ENCODE results near the gene SYT12.

SYT12 gene

GRCh38 chr11:67059671-67060070, 36.7 kb downstream of the SYT12 start:
- Histone ChIP-seq H3K4me1 (ENCODE audit: insufficient read depth, low read length, poor library complexity, severe bottlenecking) (no peaks in the 10 kb centered on the region), H3K4me3 (ENCODE audit: low read length, poor library complexity, severe bottlenecking) (no peak overlapping the region), H3K9me3 (ENCODE audit: insufficient read depth, low read depth, low read length) (no peaks in the 10 kb centered on the region), H2AFZ (ENCODE audit: low read length) (no peak overlapping the region), H3K9me2 (replicated peaks; ENCODE audit: low read depth, low read length) (no peaks in the 10 kb centered on the region), H3K4me2 (ENCODE audit: low read depth, low read length, poor library complexity, severe bottlenecking) (no peak overlapping the region), H3K36me3 (ENCODE audit: insufficient read depth, low read length) (no peaks in the 10 kb centered on the region), H3K27me3 (ENCODE audit: insufficient read depth, low read length, poor library complexity, severe bottlenecking) (no peaks in the 10 kb centered on the region), H4K20me1 (ENCODE audit: insufficient read depth, low read length, poor library complexity, severe bottlenecking) (no peaks in the 10 kb centered on the region), H3K9ac (ENCODE audit: low read depth, low read length, poor library complexity, severe bottlenecking) (no peak overlapping the region), H3F3A (ENCODE audit: low read depth) (no peaks in the 10 kb centered on the region), H3K79me2 (ENCODE audit: insufficient read depth, low read length) (no peaks in the 10 kb centered on the region)
- TF ChIP-seq EZH2phosphoT487 (IDR thresholded peaks at IDR 0.05; ENCODE audit: borderline replicate concordance) (no peak), CTCF (conservative IDR thresholded peaks at IDR 0.05; ENCODE audit: low read length) (no peak)

- H2AFZ ChIP-seq (ENCODE audit: low read length) = no peak overlapping the region
- no peaks in the 10 kb centered on the region for H3K79me2 ChIP-seq (ENCODE audit: insufficient read depth, low read length)
- H3F3A ChIP-seq (ENCODE audit: low read depth) = no peaks in the 10 kb centered on the region
- H3K4me3 ChIP-seq (ENCODE audit: low read length, poor library complexity, severe bottlenecking) = no peak overlapping the region
- no peaks in the 10 kb centered on the region for H3K27me3 ChIP-seq (ENCODE audit: insufficient read depth, low read length, poor library complexity, severe bottlenecking)
- H3K36me3 ChIP-seq (ENCODE audit: insufficient read depth, low read length) = no peaks in the 10 kb centered on the region
- no peak overlapping the region for H3K9ac ChIP-seq (ENCODE audit: low read depth, low read length, poor library complexity, severe bottlenecking)
- H3K4me1 ChIP-seq (ENCODE audit: insufficient read depth, low read length, poor library complexity, severe bottlenecking) = no peaks in the 10 kb centered on the region
- H3K9me3 ChIP-seq (ENCODE audit: insufficient read depth, low read depth, low read length) = no peaks in the 10 kb centered on the region
- no peak for TF ChIP-seq EZH2phosphoT487 (IDR thresholded peaks at IDR 0.05; ENCODE audit: borderline replicate concordance)
- no peak for TF ChIP-seq CTCF (conservative IDR thresholded peaks at IDR 0.05; ENCODE audit: low read length)
- no peaks in the 10 kb centered on the region for H3K9me2 ChIP-seq (replicated peaks; ENCODE audit: low read depth, low read length)
- no peaks in the 10 kb centered on the region for H4K20me1 ChIP-seq (ENCODE audit: insufficient read depth, low read length, poor library complexity, severe bottlenecking)
- H3K4me2 ChIP-seq (ENCODE audit: low read depth, low read length, poor library complexity, severe bottlenecking) = no peak overlapping the region
Observed at GRCh38 chr11:67060111-67060522, 37.2 kb downstream of the SYT12 start.

GRCh38 chr11:67062526-67063373, 39.8 kb downstream of the SYT12 start:
- no peaks in the 10 kb centered on the region for H3K27me3 ChIP-seq (ENCODE audit: insufficient read depth, low read length, poor library complexity, severe bottlenecking)
- no peak overlapping the region for H3K4me2 ChIP-seq (ENCODE audit: low read depth, low read length, poor library complexity, severe bottlenecking)
- H3K9me3 ChIP-seq (ENCODE audit: insufficient read depth, low read depth, low read length) = no peaks in the 10 kb centered on the region
- H3K9me2 ChIP-seq (replicated peaks; ENCODE audit: low read depth, low read length) = no peaks in the 10 kb centered on the region
- no peak for TF ChIP-seq EZH2phosphoT487 (IDR thresholded peaks at IDR 0.05; ENCODE audit: borderline replicate concordance)
- no peak for TF ChIP-seq CTCF (conservative IDR thresholded peaks at IDR 0.05; ENCODE audit: low read length)
- no peak overlapping the region for H2AFZ ChIP-seq (ENCODE audit: low read length)
- no peak overlapping the region for H3K4me3 ChIP-seq (ENCODE audit: low read length, poor library complexity, severe bottlenecking)
- no peaks in the 10 kb centered on the region for H3K79me2 ChIP-seq (ENCODE audit: insufficient read depth, low read length)
- H3K4me1 ChIP-seq (ENCODE audit: insufficient read depth, low read length, poor library complexity, severe bottlenecking) = no peaks in the 10 kb centered on the region
- no peak overlapping the region for H3K9ac ChIP-seq (ENCODE audit: low read depth, low read length, poor library complexity, severe bottlenecking)
- H3K36me3 ChIP-seq (ENCODE audit: insufficient read depth, low read length) = no peaks in the 10 kb centered on the region
- no peaks in the 10 kb centered on the region for H4K20me1 ChIP-seq (ENCODE audit: insufficient read depth, low read length, poor library complexity, severe bottlenecking)
- no peaks in the 10 kb centered on the region for H3F3A ChIP-seq (ENCODE audit: low read depth)

All from Loucy (cell line).